ENCODE results near the gene ITIH4. TPM values are rescaled to one million over a fixed set of nuclear protein-coding genes. Genes with fewer than 3 reads are reported as not detected.
A peak's percentile ranks its signal among the peaks of the same experiment; 100 is the strongest.

Gene ITIH4
- total and polyA plus RNA-seq, 2 of the 13 experiments (the other 11 are each of a cell fraction or from before 2014, with no cell fraction given), result 2.7 to 5.3 TPM

DNA sequence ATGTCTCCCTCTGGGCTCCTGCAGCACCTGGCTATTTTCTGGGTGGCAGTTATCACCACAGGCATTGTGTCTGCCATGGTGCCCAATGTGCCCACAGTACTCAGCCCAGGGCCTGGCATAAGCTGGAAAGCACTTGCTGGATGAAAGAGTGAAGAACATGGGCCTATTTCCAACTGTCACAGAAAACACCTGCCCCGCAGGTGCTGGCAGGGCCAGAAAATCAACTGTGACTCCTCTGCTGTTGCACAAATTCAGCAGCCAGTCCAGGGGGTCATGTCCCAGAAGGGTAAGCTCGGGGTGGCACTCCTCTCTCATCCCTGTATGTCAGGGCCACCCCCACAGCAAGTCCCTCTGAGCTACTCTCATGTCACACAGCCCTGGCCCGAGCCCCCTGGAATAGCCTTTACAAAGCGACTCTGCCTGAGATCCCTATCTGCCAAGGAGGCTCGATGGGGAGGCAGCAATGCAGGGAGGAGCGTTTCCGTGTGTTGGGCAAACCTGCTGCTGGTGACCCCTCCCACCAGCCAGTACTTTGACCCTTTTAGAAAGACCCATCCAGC lies 18.9 kb downstream of the ITIH4 start (continued):
- 0 out of 2 replicates have a peak, but pooled peaks have one; percentile 34 for TF ChIP-seq ZNF501 (CRISPR knock-in tag; IDR thresholded peaks at IDR 0.05)
- TF ChIP-seq, protein P1, sequence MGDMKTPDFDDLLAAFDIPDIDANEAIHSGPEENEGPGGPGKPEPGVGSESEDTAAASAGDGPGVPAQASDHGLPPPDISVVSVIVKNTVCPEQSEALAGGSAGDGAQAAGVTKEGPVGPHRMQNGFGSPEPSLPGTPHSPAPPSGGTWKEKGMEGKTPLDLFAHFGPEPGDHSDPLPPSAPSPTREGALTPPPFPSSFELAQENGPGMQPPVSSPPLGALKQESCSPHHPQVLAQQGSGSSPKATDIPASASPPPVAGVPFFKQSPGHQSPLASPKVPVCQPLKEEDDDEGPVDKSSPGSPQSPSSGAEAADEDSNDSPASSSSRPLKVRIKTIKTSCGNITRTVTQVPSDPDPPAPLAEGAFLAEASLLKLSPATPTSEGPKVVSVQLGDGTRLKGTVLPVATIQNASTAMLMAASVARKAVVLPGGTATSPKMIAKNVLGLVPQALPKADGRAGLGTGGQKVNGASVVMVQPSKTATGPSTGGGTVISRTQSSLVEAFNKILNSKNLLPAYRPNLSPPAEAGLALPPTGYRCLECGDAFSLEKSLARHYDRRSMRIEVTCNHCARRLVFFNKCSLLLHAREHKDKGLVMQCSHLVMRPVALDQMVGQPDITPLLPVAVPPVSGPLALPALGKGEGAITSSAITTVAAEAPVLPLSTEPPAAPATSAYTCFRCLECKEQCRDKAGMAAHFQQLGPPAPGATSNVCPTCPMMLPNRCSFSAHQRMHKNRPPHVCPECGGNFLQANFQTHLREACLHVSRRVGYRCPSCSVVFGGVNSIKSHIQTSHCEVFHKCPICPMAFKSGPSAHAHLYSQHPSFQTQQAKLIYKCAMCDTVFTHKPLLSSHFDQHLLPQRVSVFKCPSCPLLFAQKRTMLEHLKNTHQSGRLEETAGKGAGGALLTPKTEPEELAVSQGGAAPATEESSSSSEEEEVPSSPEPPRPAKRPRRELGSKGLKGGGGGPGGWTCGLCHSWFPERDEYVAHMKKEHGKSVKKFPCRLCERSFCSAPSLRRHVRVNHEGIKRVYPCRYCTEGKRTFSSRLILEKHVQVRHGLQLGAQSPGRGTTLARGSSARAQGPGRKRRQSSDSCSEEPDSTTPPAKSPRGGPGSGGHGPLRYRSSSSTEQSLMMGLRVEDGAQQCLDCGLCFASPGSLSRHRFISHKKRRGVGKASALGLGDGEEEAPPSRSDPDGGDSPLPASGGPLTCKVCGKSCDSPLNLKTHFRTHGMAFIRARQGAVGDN (CRISPR knock-in tag; IDR thresholded peaks at IDR 0.05), result peak; percentile 53
- TF ChIP-seq ZNF205 (CRISPR knock-in tag; IDR thresholded peaks at IDR 0.05), result 0 out of 2 replicates have a peak, but pooled peaks have one; percentile 78
- TF ChIP-seq, protein P2, sequence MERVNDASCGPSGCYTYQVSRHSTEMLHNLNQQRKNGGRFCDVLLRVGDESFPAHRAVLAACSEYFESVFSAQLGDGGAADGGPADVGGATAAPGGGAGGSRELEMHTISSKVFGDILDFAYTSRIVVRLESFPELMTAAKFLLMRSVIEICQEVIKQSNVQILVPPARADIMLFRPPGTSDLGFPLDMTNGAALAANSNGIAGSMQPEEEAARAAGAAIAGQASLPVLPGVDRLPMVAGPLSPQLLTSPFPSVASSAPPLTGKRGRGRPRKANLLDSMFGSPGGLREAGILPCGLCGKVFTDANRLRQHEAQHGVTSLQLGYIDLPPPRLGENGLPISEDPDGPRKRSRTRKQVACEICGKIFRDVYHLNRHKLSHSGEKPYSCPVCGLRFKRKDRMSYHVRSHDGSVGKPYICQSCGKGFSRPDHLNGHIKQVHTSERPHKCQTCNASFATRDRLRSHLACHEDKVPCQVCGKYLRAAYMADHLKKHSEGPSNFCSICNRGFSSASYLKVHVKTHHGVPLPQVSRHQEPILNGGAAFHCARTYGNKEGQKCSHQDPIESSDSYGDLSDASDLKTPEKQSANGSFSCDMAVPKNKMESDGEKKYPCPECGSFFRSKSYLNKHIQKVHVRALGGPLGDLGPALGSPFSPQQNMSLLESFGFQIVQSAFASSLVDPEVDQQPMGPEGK (CRISPR knock-in tag; IDR thresholded peaks at IDR 0.05), result peak; percentile 64
- TF ChIP-seq, protein P3, sequence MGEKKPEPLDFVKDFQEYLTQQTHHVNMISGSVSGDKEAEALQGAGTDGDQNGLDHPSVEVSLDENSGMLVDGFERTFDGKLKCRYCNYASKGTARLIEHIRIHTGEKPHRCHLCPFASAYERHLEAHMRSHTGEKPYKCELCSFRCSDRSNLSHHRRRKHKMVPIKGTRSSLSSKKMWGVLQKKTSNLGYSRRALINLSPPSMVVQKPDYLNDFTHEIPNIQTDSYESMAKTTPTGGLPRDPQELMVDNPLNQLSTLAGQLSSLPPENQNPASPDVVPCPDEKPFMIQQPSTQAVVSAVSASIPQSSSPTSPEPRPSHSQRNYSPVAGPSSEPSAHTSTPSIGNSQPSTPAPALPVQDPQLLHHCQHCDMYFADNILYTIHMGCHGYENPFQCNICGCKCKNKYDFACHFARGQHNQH (CRISPR knock-in tag; IDR thresholded peaks at IDR 0.05), result 0 out of 2 replicates have a peak, but pooled peaks have one; percentile 13
- TF ChIP-seq, protein P4, sequence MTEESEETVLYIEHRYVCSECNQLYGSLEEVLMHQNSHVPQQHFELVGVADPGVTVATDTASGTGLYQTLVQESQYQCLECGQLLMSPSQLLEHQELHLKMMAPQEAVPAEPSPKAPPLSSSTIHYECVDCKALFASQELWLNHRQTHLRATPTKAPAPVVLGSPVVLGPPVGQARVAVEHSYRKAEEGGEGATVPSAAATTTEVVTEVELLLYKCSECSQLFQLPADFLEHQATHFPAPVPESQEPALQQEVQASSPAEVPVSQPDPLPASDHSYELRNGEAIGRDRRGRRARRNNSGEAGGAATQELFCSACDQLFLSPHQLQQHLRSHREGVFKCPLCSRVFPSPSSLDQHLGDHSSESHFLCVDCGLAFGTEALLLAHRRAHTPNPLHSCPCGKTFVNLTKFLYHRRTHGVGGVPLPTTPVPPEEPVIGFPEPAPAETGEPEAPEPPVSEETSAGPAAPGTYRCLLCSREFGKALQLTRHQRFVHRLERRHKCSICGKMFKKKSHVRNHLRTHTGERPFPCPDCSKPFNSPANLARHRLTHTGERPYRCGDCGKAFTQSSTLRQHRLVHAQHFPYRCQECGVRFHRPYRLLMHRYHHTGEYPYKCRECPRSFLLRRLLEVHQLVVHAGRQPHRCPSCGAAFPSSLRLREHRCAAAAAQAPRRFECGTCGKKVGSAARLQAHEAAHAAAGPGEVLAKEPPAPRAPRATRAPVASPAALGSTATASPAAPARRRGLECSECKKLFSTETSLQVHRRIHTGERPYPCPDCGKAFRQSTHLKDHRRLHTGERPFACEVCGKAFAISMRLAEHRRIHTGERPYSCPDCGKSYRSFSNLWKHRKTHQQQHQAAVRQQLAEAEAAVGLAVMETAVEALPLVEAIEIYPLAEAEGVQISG (CRISPR knock-in tag; IDR thresholded peaks at IDR 0.05), result 0 out of 2 replicates have a peak, but pooled peaks have one; percentile 32

Data from HepG2 (cell line).